D721Med (cell line): Measurements from ENCODE around the gene PCGF3.

Experiments used
- DNase-seq: peaks from one replicate; pipeline ENCODE4 v3.0.0; 2011; ENCODE audit warnings: low spot score; ENCODE audit not compliant: insufficient read length
- FAIRE-seq: peaks from 2 replicates; lab custom pipeline; 2011; peaks lifted over from hg19 to GRCh38; lab: Jason Lieb, UNC
- TF ChIP-seq, protein P1 (sequence below): IDR thresholded peaks from 2 replicates; pipeline ENCODE4 v1.5.1; 2012; ENCODE audit warnings: mild to moderate bottlenecking, control low read depth; ENCODE audit not compliant: insufficient read depth; ENCODE audit errors: missing control alignments

PCGF3 gene

DNA sequence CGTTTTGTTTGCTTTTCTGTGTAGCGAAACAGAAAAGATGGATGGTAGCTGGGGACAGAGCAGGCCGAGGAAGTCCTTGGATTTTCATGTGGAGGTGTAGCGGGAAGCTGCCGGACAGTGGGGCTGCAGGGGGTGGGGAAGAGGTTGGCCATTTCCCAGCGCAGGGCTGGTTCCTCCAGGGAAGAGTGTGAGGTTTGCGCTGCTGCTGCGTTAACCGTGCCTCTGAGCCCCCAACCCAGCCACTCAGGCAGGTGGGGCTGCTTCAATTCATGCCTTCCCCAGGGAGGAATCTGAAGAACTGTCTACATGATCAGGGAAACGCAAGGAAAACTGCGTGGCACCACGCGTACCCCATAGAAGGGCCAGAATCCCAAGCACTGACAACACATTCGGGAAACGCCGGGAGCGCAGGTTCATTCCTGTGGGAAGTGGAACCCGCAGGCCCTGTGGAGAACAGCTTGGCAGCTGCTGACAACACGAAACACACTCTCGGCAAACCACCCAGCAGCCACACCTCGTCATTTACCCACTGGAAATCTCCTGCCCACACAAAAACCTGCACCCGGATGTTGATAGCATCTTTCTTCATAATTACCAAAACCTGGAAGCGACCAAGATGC is 57.7 kb downstream of the PCGF3 start:
- TF ChIP-seq, protein P1, sequence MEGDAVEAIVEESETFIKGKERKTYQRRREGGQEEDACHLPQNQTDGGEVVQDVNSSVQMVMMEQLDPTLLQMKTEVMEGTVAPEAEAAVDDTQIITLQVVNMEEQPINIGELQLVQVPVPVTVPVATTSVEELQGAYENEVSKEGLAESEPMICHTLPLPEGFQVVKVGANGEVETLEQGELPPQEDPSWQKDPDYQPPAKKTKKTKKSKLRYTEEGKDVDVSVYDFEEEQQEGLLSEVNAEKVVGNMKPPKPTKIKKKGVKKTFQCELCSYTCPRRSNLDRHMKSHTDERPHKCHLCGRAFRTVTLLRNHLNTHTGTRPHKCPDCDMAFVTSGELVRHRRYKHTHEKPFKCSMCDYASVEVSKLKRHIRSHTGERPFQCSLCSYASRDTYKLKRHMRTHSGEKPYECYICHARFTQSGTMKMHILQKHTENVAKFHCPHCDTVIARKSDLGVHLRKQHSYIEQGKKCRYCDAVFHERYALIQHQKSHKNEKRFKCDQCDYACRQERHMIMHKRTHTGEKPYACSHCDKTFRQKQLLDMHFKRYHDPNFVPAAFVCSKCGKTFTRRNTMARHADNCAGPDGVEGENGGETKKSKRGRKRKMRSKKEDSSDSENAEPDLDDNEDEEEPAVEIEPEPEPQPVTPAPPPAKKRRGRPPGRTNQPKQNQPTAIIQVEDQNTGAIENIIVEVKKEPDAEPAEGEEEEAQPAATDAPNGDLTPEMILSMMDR: no peak
- DNase-seq (no peak), FAIRE-seq (no peak)

DNA sequence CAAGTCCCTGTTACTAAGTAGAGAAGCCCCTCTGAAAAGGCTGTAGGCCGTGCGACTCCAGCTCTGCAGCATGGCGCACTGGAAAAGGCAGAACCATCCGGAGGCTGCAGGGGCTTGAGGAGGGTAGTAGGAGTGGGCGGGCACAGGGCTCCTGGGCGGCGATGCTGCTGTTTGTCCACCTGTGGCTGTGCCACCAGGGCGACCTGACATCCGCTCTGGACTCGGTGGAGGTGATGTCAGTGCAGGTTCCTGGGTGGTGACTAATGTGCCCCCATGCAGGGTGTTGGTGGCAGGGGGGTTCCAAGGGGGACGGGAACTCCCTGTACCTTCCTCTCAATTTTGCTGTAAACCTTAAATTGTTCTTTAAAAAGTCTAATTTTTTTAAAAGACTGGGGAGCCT is 58.3 kb downstream of the PCGF3 start:
- no peak for DNase-seq
- TF ChIP-seq, protein P1: no peak
- no peak for FAIRE-seq

- no peak for DNase-seq
- FAIRE-seq: no peak
- TF ChIP-seq, protein P1: no peak
Observed at GRCh38 chr4:764405-765169, 59.0 kb downstream of the PCGF3 start.

- FAIRE-seq (no peak), DNase-seq (no peak)
- TF ChIP-seq, protein P1: no peak
Observed at GRCh38 chr4:766152-766515, 60.5 kb downstream of the PCGF3 start.

GRCh38 chr4:766559-767283 is 61.1 kb downstream of the PCGF3 start:
- no peak for DNase-seq
- TF ChIP-seq, protein P1: no peak
- FAIRE-seq: no peak

- TF ChIP-seq, protein P1: no peak
- FAIRE-seq: no peak
- no peak for DNase-seq
Observed at GRCh38 chr4:768076-768475, 62.4 kb downstream of the PCGF3 start.

DNA sequence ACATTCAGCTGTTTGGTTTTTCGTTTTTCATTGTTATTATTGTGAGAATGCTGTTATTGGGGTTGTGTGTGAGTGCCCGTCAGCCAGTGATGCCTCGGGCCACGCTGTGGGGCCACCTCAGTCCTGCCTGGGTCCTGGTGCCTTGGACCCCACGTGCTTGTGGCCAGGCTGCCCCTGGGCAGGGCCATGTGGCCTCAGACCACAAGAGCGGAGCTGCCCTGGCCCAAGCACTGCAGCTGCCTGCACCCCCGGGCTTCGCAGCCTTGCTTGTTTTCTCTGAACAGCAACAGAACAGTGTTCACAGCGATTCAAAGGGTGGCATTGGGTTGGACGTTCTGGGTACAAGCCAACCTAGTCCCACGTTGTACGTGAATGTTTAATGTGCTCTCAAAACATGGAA is 63.4 kb downstream of the PCGF3 start:
- DNase-seq (no peak), FAIRE-seq (no peak)
- TF ChIP-seq, protein P1: no peak
